Lower leg skin (tissue), 4 donors: ENCODE data around the gene DPT. TPM values are rescaled to one million over a fixed set of nuclear protein-coding genes. Genes with fewer than 3 reads are reported as not detected.

Experiments used
- DNase-seq, 2 donors: peaks; one replicate each; pipeline ENCODE4 v3.0.0-alpha.2; 2019; ENCODE audit warnings: low spot score in 2 of 2
- H3K4me3 ChIP-seq: fragments of 200-600 bp; sonication (generic); 2 replicates; pipeline ENCODE4 v1.5.1; 2017; ENCODE audit warnings: mild to moderate bottlenecking, low read depth; ENCODE audit not compliant: poor library complexity, severe bottlenecking
- CTCF ChIP-seq, 3 donors: fragments of 450-650 bp; IDR thresholded peaks; one replicate each; pipeline ENCODE4 v1.5.1; 2016; ENCODE audit warnings: antibody characterized with exemption in 3 of 3, mild to moderate bottlenecking in 3 of 3, moderate library complexity in 2 of 3
- POLR2A ChIP-seq, 2 donors: fragments of 450-650 bp; IDR thresholded peaks; one replicate each; pipeline ENCODE4 v1.6.1; 2016 to 2017; ENCODE audit warnings: antibody characterized with exemption in 2 of 2, mild to moderate bottlenecking in 1 of 2, moderate library complexity in 1 of 2
- WGBS, 2 donors: methylation state at CpG; one replicate each; pipeline ENCODE4 v1.1.5; 2018; 5-methylcytosine and 5-hydroxymethylcytosine counted together
- intact Hi-C: fragments of 100-400 bp; cut with DNase I; formaldehyde crosslinking; loops from one replicate; pipeline ENCODE4 v1.15.0; 2023; ENCODE audit warnings: low total_unique reads
- total RNA-seq, 4 donors: library from RNA; depleted of rRNA; stranded (reverse); fragments of >200 nt; gene quantifications; one replicate each; pipeline ENCODE4 v1.1.0, GENCODE V29; 2016

DPT gene
- total RNA-seq, 4 donors from 2014 or later: 6.1 to 32.9 (median 19.1) TPM

- TF ChIP-seq POLR2A (IDR thresholded peaks at IDR 0.05): no peak
- no peak for TF ChIP-seq CTCF (IDR thresholded peaks at IDR 0.05)
- intact Hi-C loops: no loop called here
- H3K4me3 ChIP-seq: no peak overlapping the region
- WGBS, 2 donors: 82 to 92% methylated on average over 2 of the region's 2 CpGs
- DNase-seq: no peak
Observed at GRCh38 chr1:168726719-168727118, 2.3 kb downstream of the DPT start.

- TF ChIP-seq POLR2A (IDR thresholded peaks at IDR 0.05) (no peak), CTCF (IDR thresholded peaks at IDR 0.05) (no peak)
- intact Hi-C loops: no loop called here
- no peak overlapping the region for H3K4me3 ChIP-seq
- WGBS, 2 donors: 60 to 68% methylated on average over 3 of the region's 3 CpGs
- no peak for DNase-seq
Observed at GRCh38 chr1:168726281-168726680, 2.7 kb downstream of the DPT start.

GRCh38 chr1:168725831-168726230 is 3.2 kb downstream of the DPT start:
- no peak overlapping the region for H3K4me3 ChIP-seq
- TF ChIP-seq POLR2A (IDR thresholded peaks at IDR 0.05) (no peak), CTCF (IDR thresholded peaks at IDR 0.05) (no peak)
- 54 to 58% methylated on average over 4 of the region's 4 CpGs for WGBS, 2 donors
- DNase-seq: no peak
- intact Hi-C loops: no loop called here

- 94 to 100% methylated on average over 2 of the region's 2 CpGs for WGBS, 2 donors
- no peak for DNase-seq
- H3K4me3 ChIP-seq: no peak overlapping the region
- intact Hi-C loops: no loop called here
- TF ChIP-seq POLR2A (IDR thresholded peaks at IDR 0.05) (no peak), CTCF (IDR thresholded peaks at IDR 0.05) (no peak)
Observed at GRCh38 chr1:168725060-168725459, 3.9 kb downstream of the DPT start.

DNA sequence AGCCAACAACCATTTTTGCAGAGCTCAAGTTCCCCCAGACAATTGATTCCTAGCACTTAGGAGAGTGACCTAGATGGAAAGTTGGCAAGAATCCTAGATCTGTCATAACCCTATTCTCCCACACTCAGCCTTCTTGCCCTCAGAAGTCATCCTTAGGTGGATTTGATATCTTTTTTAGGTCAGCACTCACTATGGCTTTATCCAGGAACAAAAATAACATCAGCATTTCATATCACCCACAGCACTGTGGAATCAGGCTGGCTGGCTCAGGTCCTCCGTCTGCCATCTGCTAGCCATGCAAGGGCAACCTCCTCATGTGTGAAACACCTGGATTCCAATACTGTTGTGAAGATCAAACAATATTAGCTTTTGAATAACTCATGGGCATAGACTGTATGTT is 6.0 kb downstream of the DPT start:
- TF ChIP-seq CTCF (IDR thresholded peaks at IDR 0.05) (no peak), POLR2A (IDR thresholded peaks at IDR 0.05) (no peak)
- 69 to 75% methylated on average over 1 of the region's 1 CpG for WGBS, 2 donors
- intact Hi-C loops: no loop called here
- no peak for DNase-seq
- H3K4me3 ChIP-seq: no peak overlapping the region

DNA sequence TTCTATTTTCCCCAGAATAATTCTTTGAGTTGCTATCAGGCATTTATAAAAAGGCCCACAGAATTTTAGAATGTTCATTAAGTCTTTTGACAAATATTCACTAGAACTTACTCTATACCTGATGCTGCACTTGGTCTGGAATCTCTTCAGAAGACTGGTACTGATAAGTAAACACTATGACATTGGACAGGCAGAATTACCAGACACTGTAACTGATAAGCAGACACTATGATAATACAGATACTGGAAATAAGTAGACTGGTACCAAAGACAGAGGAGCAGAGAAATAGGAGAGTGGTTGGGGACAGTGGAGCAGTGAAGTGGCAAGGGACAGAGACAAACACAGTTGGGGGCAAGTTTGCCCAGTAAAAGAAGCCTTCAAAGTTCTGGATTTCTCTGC is 8.2 kb downstream of the DPT start:
- DNase-seq: no peak
- no peak for TF ChIP-seq POLR2A (IDR thresholded peaks at IDR 0.05)
- TF ChIP-seq CTCF (IDR thresholded peaks at IDR 0.05): no peak
- intact Hi-C loops: no loop called here
- no peak overlapping the region for H3K4me3 ChIP-seq
